ENCODE measurements around the gene FADS2.

DNA sequence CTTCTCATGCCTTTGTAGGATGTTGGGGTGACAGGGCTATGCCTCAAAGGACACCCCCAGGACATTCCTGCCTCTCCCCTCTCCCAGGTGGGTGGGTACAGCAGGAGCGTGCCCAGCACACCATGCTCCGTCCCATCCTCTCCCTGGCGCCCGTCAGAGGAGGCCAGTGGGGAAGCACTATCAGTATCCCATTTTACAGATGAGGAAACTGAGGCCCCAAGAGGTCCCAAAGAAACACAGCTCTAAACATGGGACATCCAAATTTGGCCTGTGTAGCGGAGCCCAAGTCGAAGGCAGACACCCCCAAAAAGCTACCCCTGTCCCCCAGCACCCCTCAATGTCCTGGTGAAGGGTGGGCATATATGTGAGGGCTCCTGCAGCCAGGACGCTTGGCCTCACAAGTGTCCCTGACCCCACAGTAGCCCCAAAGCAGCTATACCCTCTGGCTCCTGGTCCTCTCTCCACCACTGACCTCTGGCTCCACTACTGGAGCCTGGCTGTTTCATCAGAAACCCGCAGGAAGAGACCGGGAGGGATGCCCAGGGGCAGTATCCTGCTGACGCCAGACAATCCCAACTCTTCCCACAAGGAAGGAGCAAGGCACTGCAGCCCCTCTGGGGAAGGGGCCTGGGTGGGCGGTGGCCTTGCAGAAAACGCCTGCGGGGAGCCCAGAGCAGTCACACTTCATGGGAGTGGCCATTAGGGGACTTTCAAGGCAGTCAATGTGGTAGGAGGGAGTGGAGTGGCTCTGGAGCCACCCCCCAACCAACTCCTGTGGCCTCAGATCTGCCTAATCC lies 57.9 kb downstream of the FADS2 start:
- TF ChIP-seq GATA2 (IDR thresholded peaks at IDR 0.05; ENCODE audit: low read depth, low read length) (no peak), GATA3 (IDR thresholded peaks at IDR 0.05; ENCODE audit: low read depth, low read length) (no peak)
